ENCODE measurements around the gene NOTO.

The NOTO gene

GRCh38 chr2:73203055-73203681 is 794 bp downstream of the NOTO start:
- no peak for DNase-seq

- DNase-seq = no peak
Measured at GRCh38 chr2:73205611-73206010, 3.2 kb downstream of the NOTO start.

- DNase-seq = no peak
Measured at GRCh38 chr2:73208258-73208657, 5.9 kb downstream of the NOTO start.

- no peak for DNase-seq
Measured at GRCh38 chr2:73210019-73210418, 7.6 kb downstream of the NOTO start.

GRCh38 chr2:73210696-73211095 is 8.3 kb downstream of the NOTO start:
- no peak for DNase-seq

- no peak for DNase-seq
Measured at GRCh38 chr2:73212098-73212447, 9.7 kb downstream of the NOTO start.

GRCh38 chr2:73212448-73213176 is 10.2 kb downstream of the NOTO start:
- peak; percentile 24 to 71 for DNase-seq

- peak; percentile 58 to 61 for DNase-seq
Measured at GRCh38 chr2:73214120-73215035, 12.0 kb downstream of the NOTO start, which contains the start of gene SMYD5. Gene SMYD5, plus strand, starts transcription at chr2:73214245. Its CDS starts 22 bp downstream, at chr2:73214267.

GRCh38 chr2:73215254-73215653 is 12.9 kb downstream of the NOTO start:
- DNase-seq = no peak

- no peak for DNase-seq
Measured at GRCh38 chr2:73217160-73217559, 14.8 kb downstream of the NOTO start.

- DNase-seq = no peak
Measured at GRCh38 chr2:73217826-73218225, 15.5 kb downstream of the NOTO start.

GRCh38 chr2:73218298-73218697 is 15.9 kb downstream of the NOTO start:
- no peak for DNase-seq

- DNase-seq = no peak
Measured at GRCh38 chr2:73223821-73224220, 21.4 kb downstream of the NOTO start.

GRCh38 chr2:73225513-73226360 is 23.4 kb downstream of the NOTO start:
- DNase-seq = no peak

- no peak for DNase-seq
Measured at GRCh38 chr2:73227086-73227485, 24.7 kb downstream of the NOTO start.

GRCh38 chr2:73228631-73229030 is 26.3 kb downstream of the NOTO start:
- DNase-seq = no peak

GRCh38 chr2:73232403-73233153 is 30.2 kb downstream of the NOTO start:
- DNase-seq = no peak

- peak; percentile 98 to 99 for DNase-seq
Measured at GRCh38 chr2:73233154-73233931, 31.0 kb downstream of the NOTO start, which contains the start of gene PRADC1. Gene PRADC1, minus strand, starts transcription at chr2:73233239. Its CDS starts 79 bp downstream, at chr2:73233160.

GRCh38 chr2:73233932-73234832 is 31.8 kb downstream of the NOTO start, which contains the start of gene CCT7:
Gene CCT7, plus strand, starts transcription at chr2:73234308. Its CDS starts 71 bp downstream, at chr2:73234379.
- peak; percentile 92 for DNase-seq
